Hepatocyte (in vitro differentiated cells): ENCODE measurements around the gene KCNK3. TPM values are rescaled to one million over a fixed set of nuclear protein-coding genes. Genes with fewer than 3 reads are reported as not detected.

Experiments used
- DNase-seq: peaks from one replicate; pipeline ENCODE4 v3.0.0-alpha.2; 2016; ENCODE audit warnings: low spot score
- H2AFZ ChIP-seq: fragments of 200-600 bp; sonication (generic); 2 replicates; pipeline ENCODE4 v1.6.0; 2016; ENCODE audit warnings: antibody characterized with exemption, mild to moderate bottlenecking
- H3K27ac ChIP-seq: fragments of 200-600 bp; sonication (generic); 2 replicates; pipeline ENCODE4 v1.5.1; 2016; ENCODE audit warnings: mild to moderate bottlenecking
- H3K27me3 ChIP-seq: fragments of 200-600 bp; sonication (generic); 2 replicates; pipeline ENCODE4 v1.6.1; 2016
- H3K36me3 ChIP-seq: fragments of 200-600 bp; sonication (generic); replicated peaks from 2 replicates; pipeline ENCODE4 v1.5.1; 2016; ENCODE audit warnings: low read depth; ENCODE audit not compliant: insufficient read depth
- H3K4me1 ChIP-seq: fragments of 200-600 bp; sonication (generic); 2 replicates; pipeline ENCODE4 v1.5.1; 2016; ENCODE audit warnings: mild to moderate bottlenecking, moderate library complexity; ENCODE audit not compliant: insufficient read depth
- H3K4me2 ChIP-seq: fragments of 200-600 bp; sonication (generic); 2 replicates; pipeline ENCODE4 v1.6.0; 2016
- H3K4me3 ChIP-seq: fragments of 200-600 bp; sonication (generic); 2 replicates; pipeline ENCODE4 v1.5.1; 2016; ENCODE audit warnings: mild to moderate bottlenecking
- H3K79me2 ChIP-seq: fragments of 200-600 bp; sonication (generic); 2 replicates; pipeline ENCODE4 v1.6.0; 2017; ENCODE audit warnings: mild to moderate bottlenecking
- H3K9me2 ChIP-seq: fragments of 200-600 bp; sonication (generic); replicated peaks from 2 replicates; pipeline ENCODE4 v1.6.0; 2017; ENCODE audit warnings: mild to moderate bottlenecking; ENCODE audit not compliant: insufficient read depth
- H3K9me3 ChIP-seq: fragments of 200-600 bp; sonication (generic); 2 replicates; pipeline ENCODE4 v1.5.1; 2016; ENCODE audit warnings: low read depth, mild to moderate bottlenecking
- H4K20me1 ChIP-seq: fragments of 200-600 bp; sonication (generic); 2 replicates; pipeline ENCODE4 v1.6.0; 2016; ENCODE audit warnings: mild to moderate bottlenecking; ENCODE audit not compliant: insufficient read depth, poor library complexity, severe bottlenecking
- CTCF ChIP-seq: fragments of 200-600 bp; sonication (generic); IDR thresholded peaks from 2 replicates; pipeline ENCODE4 v1.5.1; 2016; ENCODE audit warnings: antibody characterized with exemption, mild to moderate bottlenecking; ENCODE audit not compliant: poor library complexity
- EZH2 ChIP-seq: fragments of 200-600 bp; sonication (generic); IDR thresholded peaks from 2 replicates; pipeline ENCODE4 v1.6.1; 2016; ENCODE audit warnings: antibody characterized with exemption, mild to moderate bottlenecking, borderline replicate concordance
- EZH2phosphoT487 ChIP-seq: fragments of 200-600 bp; sonication (generic); IDR thresholded peaks from one replicate; pipeline ENCODE4 v1.6.1; 2018; ENCODE audit warnings: antibody characterized with exemption, mild to moderate bottlenecking, low read depth, moderate library complexity; ENCODE audit not compliant: unreplicated experiment, severe bottlenecking
- WGBS: methylation state at CpG from one replicate; pipeline ENCODE4 v1.1.6; 2016; ENCODE audit warnings: low lambda C conversion rate; ENCODE audit errors: missing lambda C conversion rate; 5-methylcytosine and 5-hydroxymethylcytosine counted together
- polyA plus RNA-seq: library from polyadenylated mRNA; unstranded; fragments of >200 nt; fragmentation: Nextera tagmentation; extraction: Ambion mirVana; gene quantifications from 2 replicates; pipeline ENCODE4 v1.2.1, GENCODE V29; 2016
- total RNA-seq: library from RNA; depleted of rRNA; stranded (reverse); fragments of >200 nt; gene quantifications from 2 replicates; pipeline ENCODE4 v1.2.3, GENCODE V29; 2014

KCNK3 gene
- total and polyA plus RNA-seq, 2 experiments from 2014 or later, result 8.2 to 9.4 TPM

- Histone ChIP-seq H3K36me3 (no peaks in the 10 kb centered on the region), H4K20me1 (no peaks in the 10 kb centered on the region), H3K9me3 (no peaks in the 10 kb centered on the region), H3K27me3 (peaks cover 7% of the 10 kb centered on the region), H3K9me2 (no peaks in the 10 kb centered on the region), H3K4me2 (no peak overlapping the region), H2AFZ (no peak overlapping the region), H3K4me3 (no peak overlapping the region), H3K27ac (no peak overlapping the region), H3K4me1 (peaks cover 28% of the 10 kb centered on the region), H3K79me2 (no peaks in the 10 kb centered on the region)
- no peak for TF ChIP-seq EZH2phosphoT487
- no peak for DNase-seq
- 72% methylated on average over 4 of the region's 4 CpGs for WGBS
Observed at GRCh38 chr2:26687328-26687727, 5.2 kb upstream of the KCNK3 start.

GRCh38 chr2:26687801-26688200, 4.7 kb upstream of the KCNK3 start:
- peak; percentile 24 for DNase-seq
- Histone ChIP-seq H3K4me3 (no peak overlapping the region), H3K27me3 (peaks cover 7% of the 10 kb centered on the region), H2AFZ (no peak overlapping the region), H3K9me2 (no peaks in the 10 kb centered on the region), H3K4me1 (peaks cover 28% of the 10 kb centered on the region), H3K79me2 (no peaks in the 10 kb centered on the region), H4K20me1 (no peaks in the 10 kb centered on the region), H3K4me2 (no peak overlapping the region), H3K36me3 (no peaks in the 10 kb centered on the region), H3K27ac (no peak overlapping the region), H3K9me3 (no peaks in the 10 kb centered on the region)
- 34% methylated on average over 5 of the region's 5 CpGs for WGBS
- TF ChIP-seq EZH2phosphoT487 (no peak), CTCF (no peak), EZH2 (no peak)

GRCh38 chr2:26691161-26691560, 1.4 kb upstream of the KCNK3 start:
- WGBS, result 57% methylated on average over 3 of the region's 3 CpGs
- Histone ChIP-seq H3K27ac (peak overlapping the region; percentile 93), H3K9me3 (no peaks in the 10 kb centered on the region)

GRCh38 chr2:26691881-26692278, 642 bp upstream of the KCNK3 start:
- TF ChIP-seq EZH2phosphoT487 (no peak), CTCF (no peak), EZH2 (no peak)
- H3K4me2 ChIP-seq, result peak overlapping the region; percentile 73
- no peaks in the 10 kb centered on the region for H3K9me2 ChIP-seq
- peaks cover 37% of the 10 kb centered on the region for H3K27me3 ChIP-seq
- no peaks in the 10 kb centered on the region for H3K36me3 ChIP-seq
- H2AFZ ChIP-seq, result no peak overlapping the region
- no peaks in the 10 kb centered on the region for H4K20me1 ChIP-seq
- peak overlapping the region; percentile 93 for H3K27ac ChIP-seq
- no peak overlapping the region for H3K4me3 ChIP-seq
- H3K4me1 ChIP-seq, result peaks cover 32% of the 10 kb centered on the region
- DNase-seq, result peak; percentile 29
- no peaks in the 10 kb centered on the region for H3K9me3 ChIP-seq
- WGBS, result 60% methylated on average over 6 of the region's 6 CpGs
- no peaks in the 10 kb centered on the region for H3K79me2 ChIP-seq

More at GRCh38 chr2:26691161-26691560, 1.4 kb upstream of the KCNK3 start:
- Histone ChIP-seq H3K9me2 (no peaks in the 10 kb centered on the region), H3K27me3 (peaks cover 37% of the 10 kb centered on the region), H3K4me3 (no peak overlapping the region), H3K36me3 (no peaks in the 10 kb centered on the region), H3K4me2 (no peak overlapping the region), H3K4me1 (peaks cover 35% of the 10 kb centered on the region), H4K20me1 (no peaks in the 10 kb centered on the region), H2AFZ (no peak overlapping the region), H3K79me2 (no peaks in the 10 kb centered on the region)
- TF ChIP-seq CTCF (no peak), EZH2 (no peak)
- DNase-seq, result no peak
